GM19023 (cell line): Measurements from ENCODE around the gene NEIL3.
"Not testable (repeated sequence)": the region's sequence is repeated elsewhere in the genome, so short reads cannot be mapped to it uniquely, and the experiment has no call there.

Experiments
- ATAC-seq: cut with Tn5 transposase; IDR thresholded peaks from one replicate; pipeline ENCODE4 v1.9.1; 2021; ENCODE audit warnings: mild to moderate bottlenecking, moderate library complexity; ENCODE audit not compliant: unreplicated experiment

Gene NEIL3

DNA sequence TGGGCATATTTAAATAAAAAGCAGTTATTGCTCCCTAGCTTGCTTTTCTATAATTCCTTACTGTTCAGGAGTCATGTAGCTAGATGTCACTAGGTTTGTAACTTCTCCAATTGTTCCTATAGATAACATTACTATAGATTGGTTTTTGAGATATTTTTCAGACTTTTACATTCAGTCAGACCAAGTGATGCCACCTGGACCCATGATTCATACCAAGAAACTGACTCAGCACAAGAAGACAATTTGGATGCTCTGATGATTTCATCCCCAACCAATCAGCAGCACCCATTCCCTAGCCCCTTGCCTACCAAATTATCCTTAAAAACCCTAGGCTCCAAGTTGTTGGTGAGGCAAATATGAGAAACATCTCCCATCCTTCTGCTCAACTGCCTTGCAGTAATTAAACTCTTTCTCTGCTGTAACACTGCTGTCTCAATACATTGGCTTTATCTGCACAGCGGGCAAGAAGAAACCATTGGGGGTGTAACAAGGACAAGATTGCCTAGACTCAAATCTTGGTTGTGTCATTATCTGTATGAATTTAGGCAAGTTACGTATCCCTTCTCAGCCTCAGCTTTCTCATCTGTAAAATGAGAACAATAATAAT lies 11.8 kb upstream of the NEIL3 start:
- no peak for ATAC-seq

DNA sequence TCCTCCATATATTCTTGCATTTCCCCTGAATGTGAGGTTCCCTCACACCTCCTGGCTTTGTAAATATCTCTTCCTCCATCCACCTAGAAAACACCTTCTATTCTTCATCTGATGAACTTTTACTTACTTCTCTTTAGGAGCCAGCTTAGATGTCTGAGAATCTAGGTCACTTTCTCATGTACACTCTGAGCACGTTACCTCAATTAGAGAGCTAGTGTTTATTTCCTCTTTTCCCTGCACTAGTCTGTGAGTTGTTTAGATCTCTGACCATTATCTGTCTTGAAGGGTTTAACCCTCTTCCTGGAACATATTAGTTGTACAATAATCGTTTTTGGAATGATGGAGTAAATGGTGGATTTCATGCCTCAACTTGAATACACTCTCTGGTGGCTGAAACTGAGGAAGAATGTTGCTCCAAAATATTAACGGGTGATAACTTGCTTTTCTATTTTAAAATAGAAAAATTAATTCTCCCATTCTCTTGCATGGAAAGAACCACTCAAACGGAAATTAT lies 8.5 kb upstream of the NEIL3 start:
- ATAC-seq: no peak

DNA sequence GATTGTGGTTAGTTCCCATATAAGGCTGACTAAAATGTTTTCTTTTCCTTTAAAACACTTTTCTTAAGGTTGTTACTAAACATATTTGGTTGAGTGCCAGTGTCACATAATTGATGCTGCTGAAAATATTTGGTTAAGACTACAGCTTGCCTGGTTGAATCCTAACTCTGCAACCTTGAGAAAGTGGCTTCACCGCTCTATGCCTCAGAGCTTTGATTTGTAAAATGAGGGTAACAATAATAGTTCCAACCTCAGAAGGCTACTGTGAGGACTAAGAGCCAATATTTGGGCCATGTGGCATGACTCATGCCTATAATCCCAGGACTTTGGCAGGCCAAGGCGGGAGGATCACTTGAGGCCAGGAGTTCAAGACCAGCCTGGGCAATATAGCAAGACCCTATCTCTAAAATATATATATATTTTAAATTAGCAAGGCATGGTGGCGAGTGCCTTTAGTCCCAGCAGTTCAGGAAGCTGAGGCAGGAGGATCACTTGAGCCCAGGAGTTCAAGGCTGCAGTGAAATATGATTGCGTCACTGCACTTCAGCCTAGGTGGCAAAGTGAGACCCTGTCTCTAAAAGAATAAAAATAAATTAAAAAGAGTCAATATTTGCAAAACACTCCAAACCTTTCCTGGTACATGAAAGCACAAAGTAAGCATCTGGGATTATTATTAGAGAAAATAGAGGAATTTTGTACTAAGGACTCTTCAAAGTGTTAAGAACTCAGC lies 7.1 kb upstream of the NEIL3 start:
- no peak for ATAC-seq

DNA sequence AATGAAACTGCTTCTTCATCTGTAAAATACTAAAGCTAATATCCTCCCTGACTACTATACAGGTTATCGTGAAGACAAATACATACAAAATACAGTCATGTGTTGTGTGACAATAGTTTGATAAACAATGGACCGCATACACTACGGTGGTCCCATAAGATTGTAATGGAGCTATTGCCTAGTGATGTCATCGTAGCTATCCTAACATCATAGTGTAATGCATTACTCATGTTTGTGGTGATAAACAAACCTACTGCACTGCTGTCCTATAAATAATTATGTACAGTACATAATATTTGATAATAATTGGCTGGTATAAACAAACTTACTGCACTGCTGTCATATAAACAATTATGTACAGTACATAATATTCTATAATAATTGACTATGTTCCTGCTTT lies 5.6 kb upstream of the NEIL3 start:
- ATAC-seq: no peak

DNA sequence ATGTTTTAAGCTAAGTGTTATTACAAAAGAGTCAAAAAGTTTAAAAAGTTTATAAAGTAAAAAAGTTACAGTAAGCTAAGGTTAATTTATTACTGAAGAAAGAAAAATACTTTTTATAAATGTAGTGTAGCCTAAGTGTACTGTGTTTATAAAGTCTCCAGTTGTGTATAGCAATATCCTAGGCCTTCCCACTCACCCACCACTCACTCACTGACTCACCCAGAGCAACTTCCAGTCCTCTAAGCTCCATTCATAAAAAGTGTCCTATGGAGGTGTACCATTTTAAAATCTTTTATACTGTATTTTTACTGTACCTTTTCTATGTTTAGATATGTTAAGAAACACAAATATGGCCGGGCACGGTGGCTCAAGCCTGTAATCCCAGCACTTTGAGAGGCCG lies 4.8 kb upstream of the NEIL3 start:
- ATAC-seq: not testable (repeated sequence)

DNA sequence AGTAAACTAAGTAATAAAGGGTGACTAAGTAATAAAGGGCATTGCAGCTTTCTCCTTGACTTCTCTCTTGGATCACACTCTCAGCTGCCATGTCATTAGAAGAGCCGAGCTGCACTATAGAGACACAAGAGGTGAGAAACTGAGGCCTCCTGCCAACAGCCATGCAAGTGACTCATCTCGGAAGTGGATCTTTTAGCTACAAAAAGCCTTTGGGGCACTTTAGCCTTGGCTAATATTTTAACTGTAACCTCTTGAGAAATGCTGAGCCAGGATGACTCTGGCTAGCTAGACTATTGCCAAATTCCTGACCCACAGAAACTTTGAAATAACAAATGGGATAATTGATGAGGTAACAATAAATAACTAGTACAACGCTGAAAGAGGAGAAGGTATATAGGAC lies 1.5 kb upstream of the NEIL3 start:
- ATAC-seq: no peak

DNA sequence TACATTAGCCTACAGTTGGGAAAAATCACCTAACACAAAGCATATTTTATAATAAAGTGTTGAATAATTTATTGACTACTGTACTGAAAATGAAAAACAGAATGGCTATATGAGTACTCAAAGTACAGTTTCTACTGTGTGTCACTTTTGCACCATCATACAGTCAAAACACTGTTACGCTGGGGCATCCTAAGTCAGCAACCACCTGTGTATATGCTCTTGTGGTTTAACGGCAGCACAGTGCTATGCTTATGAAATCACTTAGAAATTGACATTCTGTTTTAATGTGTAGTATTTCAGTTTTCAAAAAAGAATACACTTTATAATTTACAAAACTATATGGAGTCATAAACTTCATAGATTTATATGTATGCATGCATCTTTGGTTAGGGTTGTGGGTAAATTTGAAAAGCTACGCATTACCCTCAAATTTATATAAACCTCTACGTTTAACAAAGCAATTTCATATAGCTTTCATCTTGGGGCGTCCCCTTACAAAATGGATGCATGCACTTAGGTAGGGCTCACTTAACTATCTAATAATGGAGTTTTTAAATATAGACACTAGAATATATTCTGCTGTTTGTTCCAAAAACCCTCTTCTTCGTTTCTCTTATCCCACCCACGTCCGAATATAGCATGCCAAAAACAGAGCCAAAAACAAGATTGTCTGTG lies 690 bp upstream of the NEIL3 start:
- ATAC-seq: no peak

DNA sequence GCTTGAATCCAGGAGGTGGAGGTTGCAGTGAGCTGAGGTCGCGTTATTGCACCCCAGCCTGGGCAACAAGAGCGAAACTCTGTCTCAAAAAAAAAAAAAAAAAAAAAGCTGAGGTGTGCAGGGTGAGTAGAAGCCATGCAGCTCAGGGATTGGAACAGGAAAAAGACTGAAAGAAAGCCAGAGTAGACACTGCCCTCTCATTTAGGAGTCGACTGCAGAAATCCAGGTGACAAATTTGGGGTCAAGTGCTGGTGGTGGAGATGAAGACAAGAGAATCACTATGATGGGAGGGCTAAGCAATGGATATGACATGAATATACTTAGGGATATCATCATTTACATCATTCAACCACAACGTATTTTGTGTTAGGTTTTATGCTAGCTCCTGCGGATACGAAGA lies 1.9 kb downstream of the NEIL3 start:
- no peak for ATAC-seq

DNA sequence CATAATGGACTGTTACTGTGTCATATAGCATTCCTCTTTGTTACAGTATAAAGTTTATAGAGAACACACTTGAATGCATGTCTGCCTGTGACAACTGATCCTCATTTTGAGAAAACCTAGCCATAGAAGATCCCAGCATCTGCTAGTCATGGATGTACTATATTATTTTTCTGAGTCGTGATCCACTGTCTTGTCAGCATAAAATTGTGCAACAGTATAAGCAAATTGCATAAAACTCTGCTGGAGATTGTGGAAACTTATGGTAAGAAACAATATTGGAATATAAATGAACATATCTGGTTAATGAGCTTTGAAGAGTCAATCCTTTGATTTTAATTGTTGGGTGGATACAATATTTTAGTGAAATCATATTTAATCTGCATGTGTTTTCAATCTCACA lies 3.6 kb downstream of the NEIL3 start:
- no peak for ATAC-seq

DNA sequence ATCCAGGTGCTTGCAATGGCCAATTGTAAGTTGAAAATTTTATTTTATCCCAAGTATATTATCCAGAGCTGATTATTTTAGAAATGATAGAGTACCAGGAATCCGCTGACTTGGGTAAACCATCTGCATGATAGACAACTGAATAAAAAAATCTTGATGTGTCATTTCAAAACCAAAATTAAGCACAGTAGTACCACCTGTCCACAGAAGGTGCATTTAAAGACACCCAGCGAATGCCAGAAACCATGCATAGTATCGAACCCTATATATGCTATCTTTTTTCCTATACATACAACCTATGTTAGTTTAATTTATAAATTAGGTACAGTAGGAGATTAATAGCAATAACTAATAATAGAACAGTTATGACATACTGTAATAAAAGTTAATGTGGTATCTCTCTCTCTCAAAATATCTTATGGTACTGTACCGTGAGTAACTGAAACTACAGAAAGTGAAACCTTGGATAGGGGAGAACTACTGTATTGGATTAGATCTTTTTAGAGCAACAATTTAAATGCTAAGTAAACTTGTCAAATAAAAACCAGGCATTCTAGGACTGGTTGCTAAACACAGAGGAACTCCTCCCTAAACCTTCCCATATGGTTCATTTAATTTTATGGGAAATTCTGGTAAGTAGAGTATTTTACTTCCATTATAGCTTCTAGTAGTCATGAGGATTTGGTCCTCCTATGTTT lies 6.2 kb downstream of the NEIL3 start:
- ATAC-seq: no peak

DNA sequence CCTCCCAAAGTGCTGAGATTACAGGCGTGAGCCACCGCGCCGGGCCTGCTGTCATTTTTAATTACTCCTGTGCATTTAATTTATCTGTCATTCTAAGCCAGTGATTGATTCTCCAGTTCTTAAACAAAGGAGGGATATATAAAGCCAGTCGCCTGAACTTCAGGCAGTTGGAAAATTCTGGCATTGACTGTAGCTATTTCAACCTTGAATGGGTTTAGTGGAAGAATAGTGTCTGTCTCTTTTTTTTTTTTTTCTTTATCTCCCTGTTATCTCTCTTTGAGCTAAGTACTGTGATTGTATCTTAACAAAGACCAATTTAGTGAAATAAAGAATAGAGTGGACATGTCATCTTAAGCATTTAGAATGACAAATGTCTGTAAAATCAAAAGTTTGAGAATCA lies 11.0 kb downstream of the NEIL3 start:
- ATAC-seq: no peak

DNA sequence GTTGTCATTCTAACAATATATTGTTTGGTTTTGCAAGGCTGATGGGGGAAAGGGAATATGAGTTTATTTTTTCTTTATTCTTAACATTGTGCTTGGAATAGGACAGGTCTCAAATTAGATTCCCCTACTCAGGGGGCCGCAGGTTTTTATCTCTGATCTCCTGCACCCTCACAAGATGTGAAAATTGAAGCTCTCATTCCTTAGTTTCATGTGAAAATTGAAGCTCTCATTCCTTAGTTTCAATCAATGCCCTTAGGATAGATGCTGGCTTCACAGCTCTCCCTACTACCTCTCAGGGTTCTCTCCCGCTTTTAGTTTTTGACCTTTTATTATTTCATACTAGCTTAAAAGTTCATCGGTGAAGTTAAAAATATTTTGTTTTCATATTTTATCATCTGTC lies 12.0 kb downstream of the NEIL3 start:
- no peak for ATAC-seq

DNA sequence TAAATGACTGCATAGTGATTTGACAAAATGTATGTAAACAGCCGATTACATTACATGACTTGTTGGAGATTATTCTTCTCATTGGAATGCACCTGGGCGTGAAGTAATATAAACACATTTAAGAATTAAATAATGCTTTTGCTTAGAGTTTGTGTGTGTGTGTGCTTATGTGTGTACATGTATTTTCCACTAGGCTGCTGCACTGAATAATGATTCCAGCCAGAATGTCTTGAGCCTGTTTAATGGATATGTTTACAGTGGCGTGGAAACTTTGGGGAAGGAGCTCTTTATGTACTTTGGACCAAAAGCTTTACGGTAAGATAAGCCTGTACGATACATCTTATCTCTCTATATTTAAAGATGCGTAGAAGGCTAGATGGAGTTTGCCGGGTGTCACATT lies 12.6 kb downstream of the NEIL3 start:
- no peak for ATAC-seq

DNA sequence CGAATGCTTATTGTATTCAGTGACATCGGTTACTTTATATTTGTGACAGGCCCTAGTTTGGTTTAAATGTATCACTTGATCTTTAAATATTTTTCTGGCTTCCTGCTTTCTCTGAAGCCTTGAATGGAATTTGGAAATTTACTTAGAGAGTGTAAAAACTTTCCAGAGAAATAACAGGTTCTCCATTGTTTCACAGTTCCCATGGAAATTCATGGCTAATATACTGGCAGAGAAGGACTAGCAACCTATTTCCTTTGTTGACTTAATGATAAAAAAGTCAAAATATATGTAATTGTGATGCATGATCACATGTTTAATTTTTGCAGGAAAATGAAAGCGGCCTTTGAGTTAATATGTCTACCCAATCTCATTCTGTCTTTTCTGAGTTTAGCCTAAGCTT lies 13.2 kb downstream of the NEIL3 start:
- ATAC-seq: no peak

DNA sequence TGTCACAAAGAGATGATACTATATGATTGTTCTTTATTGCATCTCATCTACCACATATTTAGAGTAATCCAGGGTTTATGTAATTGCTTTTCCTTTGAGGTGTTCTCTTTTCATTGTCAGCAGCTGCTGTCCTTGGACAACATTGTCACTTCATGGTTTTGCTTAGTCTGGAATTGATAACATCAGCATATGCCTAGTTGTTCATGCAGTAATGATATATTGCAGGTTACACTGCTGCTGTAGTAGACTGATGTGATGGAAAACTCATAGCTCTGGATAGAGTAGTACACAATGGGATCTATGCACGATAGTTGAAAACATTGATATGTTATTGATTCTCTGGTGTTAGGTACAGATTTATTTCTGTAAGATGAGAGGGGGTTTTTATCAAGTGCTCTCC lies 13.7 kb downstream of the NEIL3 start:
- no peak for ATAC-seq

DNA sequence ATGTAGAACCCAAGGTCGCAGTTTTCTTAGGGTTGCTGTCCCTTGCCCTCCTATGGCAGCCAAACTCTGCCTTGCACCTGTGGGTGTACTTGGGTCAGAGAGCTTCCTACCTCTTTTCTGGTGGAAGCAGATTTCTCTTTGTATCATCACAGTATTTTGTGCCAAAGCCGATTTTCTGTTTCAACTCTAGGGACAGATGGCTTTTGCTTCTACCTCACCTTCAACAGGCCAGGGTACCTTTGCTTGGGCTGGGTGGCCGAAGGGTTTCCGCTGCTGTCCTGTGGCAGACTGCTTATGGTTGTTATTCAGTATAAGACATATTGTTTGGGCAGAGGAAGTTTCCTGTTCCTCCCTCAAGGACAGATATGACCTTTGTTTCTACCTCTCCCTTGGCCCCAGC lies 22.4 kb downstream of the NEIL3 start:
- no peak for ATAC-seq

DNA sequence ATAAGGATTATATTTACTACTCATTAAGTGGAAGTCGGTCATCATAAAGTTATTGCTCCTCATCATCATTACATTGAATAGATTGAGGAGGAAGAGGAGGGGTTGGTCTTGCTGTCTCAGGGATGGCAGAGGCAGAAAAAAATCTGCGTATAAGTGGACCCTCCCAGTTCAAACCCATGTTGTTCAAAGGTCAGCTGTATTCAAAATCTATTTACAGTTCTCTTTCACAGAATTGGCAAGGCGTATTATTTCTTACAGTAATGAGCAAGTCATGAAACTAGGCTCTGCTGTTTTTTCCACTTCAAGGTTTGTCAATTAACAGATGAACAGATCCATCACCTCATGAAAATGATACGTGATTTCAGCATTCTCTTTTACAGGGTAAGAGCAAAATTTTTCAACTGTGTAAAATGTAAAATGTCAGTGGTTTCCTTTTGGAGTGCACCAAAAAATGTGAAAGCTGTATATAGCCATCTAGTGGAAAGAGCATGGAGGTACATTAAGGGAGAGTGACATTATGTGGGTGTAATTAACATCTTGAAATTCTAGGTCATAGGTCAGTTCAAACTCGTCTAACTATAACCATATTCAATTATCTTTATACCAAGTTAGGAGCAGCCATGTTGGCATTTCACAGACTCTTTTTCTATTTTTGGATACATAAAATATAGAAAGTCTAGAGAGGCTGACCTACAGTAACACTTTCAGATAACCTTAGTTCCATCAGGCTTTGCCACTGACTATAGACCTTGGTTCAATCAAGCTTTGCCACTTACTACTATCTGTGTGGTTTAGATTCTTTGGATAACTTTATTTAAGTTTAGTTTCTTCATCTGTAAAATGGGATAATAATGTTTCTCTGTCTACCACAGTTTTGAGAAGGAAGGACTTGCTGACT lies 30.1 kb downstream of the NEIL3 start:
- peak; percentile 95 for ATAC-seq

DNA sequence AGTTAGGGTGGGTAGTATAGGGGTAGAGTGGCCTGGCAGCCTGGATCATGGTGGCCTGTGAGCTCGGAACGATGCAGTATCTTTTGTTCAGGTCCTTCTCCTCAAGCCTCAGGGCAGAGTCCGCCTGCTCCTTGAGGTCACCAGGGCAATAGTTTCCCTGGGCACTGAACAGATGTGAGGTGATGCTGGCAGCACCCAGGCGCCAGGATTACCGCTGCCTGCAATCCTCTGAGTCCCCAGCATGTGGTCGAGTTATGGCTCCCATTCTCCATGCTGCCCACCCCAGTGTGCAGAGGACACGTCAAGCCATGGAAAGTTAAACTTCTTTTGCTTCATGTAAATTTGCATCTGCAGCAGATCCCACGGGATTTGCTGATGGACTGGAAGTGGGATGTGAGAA lies 38.7 kb downstream of the NEIL3 start:
- no peak for ATAC-seq

DNA sequence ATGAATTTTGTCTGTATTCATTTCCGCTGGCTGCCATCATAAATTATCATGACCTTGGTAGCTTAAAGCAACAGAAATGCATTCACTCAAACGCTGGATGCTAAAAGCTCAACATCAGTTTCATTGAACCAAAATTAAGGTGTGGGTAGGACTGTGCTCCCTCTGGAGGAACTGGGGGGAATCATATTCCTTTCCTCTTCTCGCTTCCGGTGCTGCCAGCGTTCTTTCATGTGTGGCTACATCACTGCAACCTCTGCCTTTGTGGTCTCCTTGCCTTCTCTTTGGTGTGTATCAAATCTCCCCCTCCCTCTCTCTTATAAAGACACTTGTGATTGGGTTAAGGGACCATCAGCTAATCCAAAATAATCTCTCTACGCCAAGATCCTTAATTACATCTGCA lies 39.5 kb downstream of the NEIL3 start:
- ATAC-seq: no peak

DNA sequence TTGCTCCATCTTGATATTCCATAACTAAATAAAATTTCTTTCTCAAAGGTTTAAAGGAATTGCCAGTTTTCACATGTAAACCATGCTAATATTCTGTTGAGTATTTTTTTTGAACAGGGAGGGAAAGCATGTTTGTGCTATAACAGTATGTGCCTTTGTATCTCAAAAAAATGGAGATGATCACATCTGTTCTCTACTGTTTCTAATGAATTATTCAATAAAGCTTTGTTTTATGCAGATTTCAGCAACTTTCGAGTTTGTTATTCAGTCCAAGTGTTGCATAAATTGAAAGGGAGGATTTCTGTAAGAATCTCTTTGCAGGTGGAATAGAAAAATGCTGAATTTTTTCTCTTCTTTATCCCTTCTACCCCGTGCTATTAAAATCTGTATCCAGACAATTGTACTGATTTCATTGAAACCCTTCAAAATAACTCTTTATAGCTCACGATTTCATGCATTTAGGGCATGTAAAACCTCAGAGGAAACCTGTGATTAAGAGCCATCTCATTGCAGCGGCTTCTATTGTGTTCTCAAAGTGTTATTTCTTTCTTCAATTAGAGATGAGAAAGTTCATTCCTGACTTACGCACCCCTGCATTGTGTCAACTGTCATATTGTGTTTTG lies 42.1 kb downstream of the NEIL3 start:
- no peak for ATAC-seq
